Mucosa of rectum (tissue), 2 donors: ENCODE data around the gene PXT1.

Source experiments
- H3K27ac ChIP-seq, 2 donors: one replicate each; pipeline ENCODE4 v1.7.0; 2013; ENCODE audit warnings: inconsistent platforms in 2 of 2, low read depth in 2 of 2, low read length in 2 of 2
- H3K27me3 ChIP-seq, 2 donors: one replicate each; pipeline ENCODE4 v1.7.0; 2013; ENCODE audit warnings: low read length in 2 of 2; ENCODE audit not compliant: control insufficient read depth in 2 of 2, insufficient read depth in 2 of 2
- H3K36me3 ChIP-seq, 2 donors: one replicate each; pipeline ENCODE4 v1.7.0; 2013; ENCODE audit warnings: low read length in 2 of 2; ENCODE audit not compliant: control insufficient read depth in 2 of 2, insufficient read depth in 2 of 2
- H3K4me1 ChIP-seq, 2 donors: one replicate each; pipeline ENCODE4 v1.7.0; 2013; ENCODE audit warnings: low read length in 2 of 2, mild to moderate bottlenecking in 1 of 2; ENCODE audit not compliant: control insufficient read depth in 2 of 2, insufficient read depth in 2 of 2
- H3K4me3 ChIP-seq, 2 donors: one replicate each; pipeline ENCODE4 v1.7.0; 2013; ENCODE audit warnings: low read length in 2 of 2
- H3K9ac ChIP-seq, 2 donors: one replicate each; pipeline ENCODE4 v1.7.0; 2013; ENCODE audit warnings: low read length in 2 of 2, low read depth in 1 of 2, mild to moderate bottlenecking in 1 of 2
- H3K9me3 ChIP-seq, 2 donors: one replicate each; pipeline ENCODE4 v1.7.0; 2013; ENCODE audit warnings: low read length in 2 of 2; ENCODE audit not compliant: control insufficient read depth in 2 of 2
- donor health status: healthy.
- donor health status: Normal muscosa, but diverticular disease.

The PXT1 gene

DNA sequence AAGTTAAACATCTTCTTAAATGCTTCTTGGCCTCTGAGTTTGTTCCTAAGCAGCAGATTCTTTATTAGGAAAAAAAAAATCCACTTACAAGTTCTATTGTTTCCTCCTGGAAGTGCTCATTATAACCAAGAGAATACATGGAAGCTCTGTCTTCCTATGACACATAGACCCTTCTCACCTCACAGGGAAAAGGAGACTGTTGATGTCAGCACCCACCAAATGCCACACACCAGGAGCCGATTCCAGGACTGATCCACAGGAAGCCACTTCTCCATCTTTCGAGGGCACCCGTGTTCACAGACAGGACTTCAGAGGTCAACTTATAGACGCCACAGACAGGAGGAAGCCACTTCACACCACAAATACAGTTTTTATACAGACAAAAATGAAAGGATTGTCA lies 92.6 kb downstream of the PXT1 start:
- H3K4me1 ChIP-seq: no peaks in the 10 kb centered on the region
- no peaks in the 10 kb centered on the region for H3K36me3 ChIP-seq
- no peaks in the 10 kb centered on the region for H3K9me3 ChIP-seq
- no peak overlapping the region for H3K4me3 ChIP-seq
- no peak overlapping the region for H3K9ac ChIP-seq
- H3K27ac ChIP-seq: no peak overlapping the region
- no peaks in the 10 kb centered on the region for H3K27me3 ChIP-seq

DNA sequence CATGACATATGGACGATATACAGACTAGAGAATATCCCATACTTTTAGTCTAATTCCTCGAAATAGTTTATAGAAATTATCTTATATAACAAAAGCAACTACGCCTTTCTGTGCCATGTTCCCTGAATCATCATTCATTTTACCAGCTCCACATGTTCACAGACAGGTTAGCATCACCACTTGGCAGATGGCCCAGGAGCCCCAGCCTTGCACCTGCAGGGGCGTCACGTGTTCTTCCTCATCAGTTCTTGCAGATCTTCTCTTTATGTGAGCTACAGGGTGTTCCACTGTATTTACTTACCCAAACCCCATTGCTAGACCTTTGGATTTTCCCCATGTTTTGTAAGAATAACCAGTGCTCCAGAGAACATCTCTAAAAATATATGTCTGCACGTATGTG lies 93.4 kb downstream of the PXT1 start:
- no peaks in the 10 kb centered on the region for H3K4me1 ChIP-seq
- H3K4me3 ChIP-seq: no peak overlapping the region
- no peaks in the 10 kb centered on the region for H3K27me3 ChIP-seq
- H3K9me3 ChIP-seq: no peaks in the 10 kb centered on the region
- no peak overlapping the region for H3K9ac ChIP-seq
- H3K36me3 ChIP-seq: no peaks in the 10 kb centered on the region
- H3K27ac ChIP-seq: no peak overlapping the region

DNA sequence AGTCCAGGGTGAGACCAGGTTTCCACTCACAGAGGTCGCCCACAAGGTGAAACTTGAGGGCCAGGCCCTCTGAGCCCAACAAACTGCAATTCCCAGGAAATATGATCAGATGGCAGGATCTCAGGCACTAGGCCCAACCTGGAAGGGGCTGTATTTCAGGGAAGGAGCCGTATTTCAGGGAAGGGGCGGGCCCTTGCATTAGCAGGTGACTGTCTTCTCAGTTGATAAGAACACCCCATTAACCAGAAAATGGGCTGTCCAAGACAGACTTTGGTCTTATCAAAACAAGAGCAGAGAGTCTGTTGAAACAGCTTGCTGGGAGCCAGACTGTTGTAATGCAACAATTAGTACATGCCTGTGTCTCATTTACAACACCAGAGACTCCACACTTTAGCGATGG lies 95.0 kb downstream of the PXT1 start:
- H3K9ac ChIP-seq: no peak overlapping the region
- H3K27ac ChIP-seq: no peak overlapping the region
- H3K9me3 ChIP-seq: no peaks in the 10 kb centered on the region
- H3K27me3 ChIP-seq: no peaks in the 10 kb centered on the region
- no peak overlapping the region for H3K4me3 ChIP-seq
- H3K4me1 ChIP-seq: no peaks in the 10 kb centered on the region
- H3K36me3 ChIP-seq: no peaks in the 10 kb centered on the region

DNA sequence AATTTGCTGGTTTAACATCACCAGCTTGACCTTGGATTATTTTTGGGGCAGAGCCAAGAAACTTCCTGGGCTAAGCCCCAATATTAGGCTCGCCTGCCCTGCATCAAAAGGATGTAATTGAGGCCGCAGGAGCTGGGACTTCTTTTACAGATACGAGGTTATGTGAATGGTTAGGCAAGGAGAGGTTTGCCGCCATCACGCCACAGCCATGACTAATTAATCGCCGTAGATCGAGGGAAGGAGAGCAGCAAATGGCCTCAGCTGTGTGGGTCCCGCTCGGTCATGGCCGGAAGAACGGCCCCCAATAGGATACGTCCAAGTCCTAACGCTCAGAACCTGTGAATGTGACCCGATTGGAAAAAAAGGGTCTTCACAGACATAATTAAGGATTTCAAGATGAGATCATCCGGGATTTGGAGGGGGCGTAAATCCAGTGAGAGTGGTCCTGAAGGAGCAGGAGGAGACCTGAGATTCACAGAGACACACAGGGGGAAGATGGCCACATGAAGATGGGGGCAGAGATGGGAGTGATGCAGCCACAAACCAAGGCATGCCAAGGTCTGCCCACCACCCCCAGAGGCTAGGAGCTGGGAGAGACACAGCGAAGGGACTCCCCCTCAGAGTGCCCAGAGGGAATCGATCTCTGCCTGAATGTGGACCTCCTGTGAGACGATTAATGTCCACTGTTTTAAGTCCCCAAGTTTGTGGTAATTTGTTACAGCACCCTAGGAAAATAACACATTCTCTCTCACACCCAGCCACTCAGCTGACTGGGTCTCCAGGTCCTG lies 96.0 kb downstream of the PXT1 start:
- Histone ChIP-seq H3K9me3 (no peaks in the 10 kb centered on the region), H3K4me3 (no peak overlapping the region), H3K27me3 (no peaks in the 10 kb centered on the region), H3K36me3 (no peaks in the 10 kb centered on the region), H3K27ac (no peak overlapping the region), H3K4me1 (no peaks in the 10 kb centered on the region), H3K9ac (no peak overlapping the region)

DNA sequence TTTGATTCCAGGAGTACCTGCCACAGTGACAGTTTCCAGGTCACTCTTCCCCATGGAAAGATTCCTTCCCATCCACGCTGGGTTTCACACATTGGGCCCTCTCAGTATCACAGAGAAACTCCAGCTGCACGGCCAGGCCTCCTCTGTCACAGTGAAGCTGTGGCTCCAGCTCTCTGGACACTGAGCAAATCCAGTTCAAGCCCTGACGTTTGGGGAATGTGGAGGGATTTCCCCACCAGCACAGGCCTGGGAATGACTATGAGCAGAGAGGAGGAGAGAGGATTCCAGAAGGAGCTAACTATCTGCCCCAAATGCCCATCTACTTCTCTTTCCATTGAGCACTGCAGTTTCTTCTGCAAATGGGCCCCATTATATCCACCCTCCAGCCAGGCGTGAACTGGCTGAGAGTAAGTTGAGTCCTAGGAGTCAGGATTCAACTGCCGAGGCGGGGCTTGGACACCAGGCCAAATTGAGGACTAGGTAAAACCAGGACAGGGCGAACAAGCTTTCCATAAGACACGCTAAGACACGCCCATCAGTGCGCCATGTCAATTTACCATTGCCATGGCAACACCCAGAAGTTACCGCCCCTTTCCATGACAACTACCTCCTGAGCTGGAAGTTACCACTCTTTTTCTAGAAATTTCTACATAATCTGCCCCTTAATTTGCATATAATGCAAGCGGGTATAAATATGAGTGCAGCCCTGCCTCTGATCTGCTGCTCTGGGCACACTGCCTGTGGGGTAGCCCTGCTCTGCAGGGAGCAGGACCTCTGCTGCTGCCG lies 96.8 kb downstream of the PXT1 start:
- Histone ChIP-seq H3K27ac (no peak overlapping the region), H3K27me3 (no peaks in the 10 kb centered on the region), H3K9me3 (no peaks in the 10 kb centered on the region), H3K4me3 (no peak overlapping the region), H3K9ac (no peak overlapping the region), H3K4me1 (peaks cover under 1% of the 10 kb centered on the region in 2 donors), H3K36me3 (no peaks in the 10 kb centered on the region)

DNA sequence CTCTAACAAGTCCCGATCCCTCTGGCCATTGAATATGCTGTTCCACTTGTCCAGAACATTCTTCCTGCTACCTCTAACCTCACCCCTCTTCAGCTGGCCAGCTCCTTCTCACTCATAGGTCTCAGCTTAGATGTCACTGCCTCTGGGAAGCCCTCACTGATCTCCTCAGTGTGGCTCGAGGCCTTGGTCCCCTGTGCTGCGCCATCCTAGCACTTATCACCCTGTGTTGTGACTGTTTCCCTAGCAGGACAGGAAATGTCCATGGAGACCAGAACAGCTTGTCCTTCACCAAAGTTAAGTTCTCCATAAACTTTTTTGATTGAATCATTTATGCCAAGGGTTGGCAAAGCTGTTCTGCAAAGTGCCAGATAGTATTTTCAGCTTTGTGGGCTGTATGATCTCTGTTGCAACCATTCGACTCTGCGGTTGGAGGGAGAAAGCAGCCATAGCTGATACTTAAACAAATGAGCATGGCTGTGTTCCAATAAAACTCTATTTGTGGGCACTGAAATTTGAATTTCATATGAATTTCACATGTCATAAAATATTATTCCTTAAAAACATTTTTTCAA lies 99.5 kb downstream of the PXT1 start:
- H3K27ac ChIP-seq: no peak overlapping the region
- no peak overlapping the region for H3K4me3 ChIP-seq
- no peaks in the 10 kb centered on the region for H3K27me3 ChIP-seq
- H3K4me1 ChIP-seq: peaks cover 18 to 27% of the 10 kb centered on the region in 2 donors
- H3K9ac ChIP-seq: no peak overlapping the region
- H3K36me3 ChIP-seq: no peaks in the 10 kb centered on the region
- H3K9me3 ChIP-seq: no peaks in the 10 kb centered on the region

DNA sequence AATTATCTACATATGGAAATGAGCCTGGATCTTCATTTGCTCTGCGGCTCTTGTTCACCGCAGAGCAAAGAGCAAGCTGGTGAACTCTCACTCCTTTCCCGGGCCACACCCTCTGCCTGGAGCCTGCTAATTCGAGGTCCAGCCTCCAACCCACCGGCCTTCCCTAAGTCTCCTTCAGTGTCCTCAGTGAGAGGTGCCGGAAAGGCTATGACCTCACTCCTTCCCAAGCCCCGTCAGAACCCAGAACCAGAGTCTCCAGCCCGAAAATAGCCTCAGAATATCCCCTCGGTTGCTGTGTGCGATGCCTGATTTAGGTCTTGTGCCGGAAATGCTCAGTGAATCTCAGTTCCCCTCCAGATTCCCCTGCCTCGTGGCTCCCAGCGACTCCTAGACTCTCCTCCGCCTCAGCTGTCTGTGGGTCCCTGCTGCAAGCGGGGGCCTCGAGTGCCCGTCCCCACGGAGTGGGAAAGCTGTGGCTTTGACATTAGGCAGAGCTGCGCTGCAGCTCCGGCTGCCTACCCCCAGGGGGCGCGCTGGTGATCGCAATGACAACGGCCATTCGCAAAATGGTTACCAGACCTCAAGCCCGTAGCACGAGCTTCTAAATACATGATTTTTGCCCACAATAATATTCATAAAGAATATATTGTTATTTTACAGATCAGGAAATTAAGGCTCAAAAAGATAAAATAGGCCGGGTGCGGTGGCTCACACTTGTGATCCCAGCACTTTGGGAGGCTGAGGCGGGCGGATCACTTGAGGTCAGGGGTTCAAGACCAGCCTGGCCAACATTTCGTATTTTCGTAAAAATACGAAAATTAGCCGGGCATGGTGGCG lies 101.8 kb downstream of the PXT1 start:
- no peaks in the 10 kb centered on the region for H3K27me3 ChIP-seq
- H3K9ac ChIP-seq: peak overlapping the region; percentile 86 to 92
- H3K27ac ChIP-seq: peak overlapping the region; percentile 96
- peak overlapping the region; percentile 66 to 75 for H3K4me3 ChIP-seq
- H3K9me3 ChIP-seq: no peaks in the 10 kb centered on the region
- H3K4me1 ChIP-seq: peaks cover 30 to 41% of the 10 kb centered on the region in 2 donors
- H3K36me3 ChIP-seq: no peaks in the 10 kb centered on the region
